HG03575 (cell line): Measurements from ENCODE around the gene ZSCAN20.
"Not testable (repeated sequence)": the region's sequence is repeated elsewhere in the genome, so short reads cannot be mapped to it uniquely, and the experiment has no call there.

Source experiments
- ATAC-seq: cut with Tn5 transposase; IDR thresholded peaks from one replicate; pipeline ENCODE4 v1.9.1; 2021; ENCODE audit not compliant: unreplicated experiment, insufficient number of reproducible peaks, low FRiP score; ENCODE audit errors: extremely low read depth

The ZSCAN20 gene

DNA sequence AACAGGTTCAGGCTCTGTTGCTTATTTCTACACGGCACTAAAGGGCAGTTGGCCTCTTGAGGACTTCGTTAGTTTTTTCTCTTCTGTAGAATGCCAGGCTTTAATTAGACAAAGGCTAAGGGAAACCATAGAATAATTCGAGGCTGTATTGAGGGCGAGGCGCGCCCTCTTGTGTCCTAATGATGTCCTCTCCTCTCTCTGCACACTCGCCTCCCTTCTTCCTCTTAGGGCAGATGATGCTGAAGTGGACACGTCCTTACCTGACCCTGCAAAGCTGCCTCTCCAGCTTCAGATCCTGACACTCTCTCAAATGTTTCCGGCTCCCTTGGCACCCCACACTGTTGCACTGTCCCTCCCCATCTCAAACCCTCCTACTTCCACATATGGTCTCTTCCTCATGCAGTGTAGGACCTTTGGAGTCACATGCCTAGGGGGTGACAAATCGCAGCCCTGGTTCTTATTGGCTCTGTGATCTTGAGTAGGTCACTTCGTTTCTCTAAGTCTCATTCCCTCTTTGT lies 1.9 kb upstream of the ZSCAN20 start:
- ATAC-seq = no peak

DNA sequence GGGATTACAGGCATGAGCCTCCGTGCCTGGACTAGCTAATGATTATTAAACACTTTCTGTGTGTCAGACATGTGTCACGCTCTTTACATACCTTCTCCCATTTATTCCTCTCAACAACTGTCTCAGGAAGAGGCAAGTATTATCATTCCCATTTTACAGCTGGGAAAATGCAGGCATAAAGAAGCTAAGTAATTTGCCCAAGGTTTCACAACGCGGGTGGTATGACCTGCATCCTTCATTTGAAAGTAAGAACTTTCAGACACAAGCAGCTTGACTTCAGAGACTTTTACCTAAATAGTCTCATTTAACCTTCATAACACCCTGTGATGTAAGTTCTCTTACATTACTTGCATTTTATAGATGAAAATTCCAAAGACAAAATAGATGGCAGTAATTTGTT lies 1.0 kb upstream of the ZSCAN20 start:
- ATAC-seq = no peak

DNA sequence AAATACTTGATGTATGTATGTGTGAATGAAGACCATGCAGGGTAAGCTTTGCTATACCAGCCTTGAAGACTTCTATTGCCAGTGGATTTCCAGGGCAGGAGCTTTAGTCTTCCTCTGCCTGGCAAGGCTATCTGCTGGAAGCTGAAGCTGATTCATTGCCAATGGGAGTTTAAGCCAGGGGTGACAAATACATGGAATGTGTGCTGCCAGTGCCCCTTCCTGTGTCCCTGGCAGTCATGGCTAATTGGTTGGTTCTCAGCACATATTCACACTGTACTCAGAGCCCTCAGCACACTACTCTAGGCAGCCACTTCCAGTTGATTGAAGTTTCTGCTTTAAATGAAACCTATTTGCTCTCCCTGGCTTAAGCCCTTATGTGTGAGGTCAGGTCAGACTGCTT lies 1.5 kb downstream of the ZSCAN20 start:
- no peak for ATAC-seq

DNA sequence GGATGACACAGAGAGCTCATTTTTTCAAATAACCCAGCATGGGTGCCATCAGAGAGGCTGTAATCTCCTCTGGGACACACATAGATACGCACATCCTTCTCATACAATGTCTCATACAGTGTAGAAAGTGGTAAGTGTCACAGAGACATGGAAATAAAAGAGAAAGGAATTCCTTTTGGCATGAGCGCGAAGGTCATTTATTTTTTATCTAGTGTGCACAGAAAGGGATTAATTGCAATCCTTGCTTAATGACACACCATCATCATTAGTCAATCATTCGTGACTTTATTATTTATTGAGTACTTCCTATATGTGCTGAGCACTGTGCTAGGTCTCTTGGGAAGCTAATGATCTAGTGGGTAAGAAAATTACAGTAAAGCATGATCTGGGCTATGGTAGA lies 5.0 kb downstream of the ZSCAN20 start:
- ATAC-seq = no peak

DNA sequence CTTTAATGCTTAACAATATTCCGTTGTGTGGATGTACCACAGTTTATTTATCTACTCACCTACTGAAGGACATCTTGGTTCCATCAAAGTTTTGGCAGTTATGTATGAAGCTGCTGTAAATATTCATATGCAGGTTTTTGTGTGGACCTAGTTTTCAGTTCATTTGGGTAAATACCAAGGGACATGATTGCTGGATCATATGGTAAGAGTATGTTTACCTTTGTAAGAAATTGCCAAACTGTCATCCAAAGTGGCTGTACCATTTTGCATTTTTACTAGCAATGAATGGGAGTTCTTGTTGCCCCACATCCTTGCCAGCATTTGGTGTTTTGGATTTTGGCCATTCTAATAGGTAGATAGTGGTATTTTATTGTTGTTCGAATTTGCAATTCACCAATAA lies 10.0 kb downstream of the ZSCAN20 start:
- ATAC-seq = no peak

DNA sequence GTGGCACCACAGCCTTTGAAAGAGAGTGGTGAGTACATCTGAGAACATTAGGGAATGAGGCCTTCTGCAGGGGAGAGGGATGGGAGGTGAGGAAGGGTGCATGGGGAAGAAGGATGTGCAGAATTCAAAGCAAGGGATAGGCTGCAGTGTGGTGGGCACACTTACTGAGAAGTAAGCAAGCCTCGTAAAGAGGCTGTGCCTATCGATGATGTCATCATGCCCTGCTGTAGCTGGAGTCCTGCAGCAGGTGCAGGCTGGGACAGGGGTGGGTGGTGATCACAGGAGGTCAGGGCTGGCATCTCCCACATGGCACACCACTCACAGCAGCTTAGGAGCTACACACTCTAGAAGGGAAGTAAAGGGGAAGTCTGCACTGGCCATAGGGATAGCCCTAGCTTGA lies 16.2 kb downstream of the ZSCAN20 start:
- ATAC-seq = no peak

DNA sequence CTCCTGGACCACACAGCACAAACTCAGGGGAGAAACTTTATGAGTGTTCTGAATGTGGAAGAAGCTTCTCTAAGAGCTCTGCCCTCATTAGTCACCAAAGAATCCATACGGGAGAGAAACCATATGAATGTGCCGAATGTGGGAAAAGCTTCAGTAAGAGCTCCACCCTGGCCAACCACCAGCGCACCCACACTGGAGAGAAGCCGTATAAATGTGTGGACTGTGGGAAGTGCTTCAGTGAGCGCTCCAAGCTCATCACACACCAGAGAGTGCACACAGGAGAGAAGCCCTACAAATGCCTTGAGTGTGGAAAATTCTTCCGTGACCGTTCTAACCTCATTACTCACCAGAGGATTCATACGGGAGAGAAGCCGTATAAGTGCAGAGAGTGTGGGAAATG lies 22.5 kb downstream of the ZSCAN20 start:
- no peak for ATAC-seq

DNA sequence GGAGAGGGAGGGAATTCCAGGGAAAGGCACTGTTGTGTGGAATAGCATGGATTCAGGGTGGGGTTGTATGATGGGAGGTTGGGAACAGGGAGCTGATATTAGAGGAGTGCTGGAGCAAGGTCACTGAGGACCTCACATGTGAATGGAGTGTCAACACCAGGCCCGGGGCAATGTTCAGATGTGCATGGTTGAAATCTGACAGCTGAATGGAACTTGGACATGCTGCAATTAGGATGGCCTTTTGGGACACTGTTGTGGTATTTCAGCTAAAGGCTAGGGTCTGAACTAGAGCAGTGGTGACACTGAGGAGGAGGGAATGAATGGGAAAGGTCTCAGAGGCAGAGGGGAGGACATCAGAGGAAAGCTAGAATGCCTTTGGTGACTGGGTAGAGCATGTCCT lies 25.0 kb downstream of the ZSCAN20 start:
- ATAC-seq = no peak

DNA sequence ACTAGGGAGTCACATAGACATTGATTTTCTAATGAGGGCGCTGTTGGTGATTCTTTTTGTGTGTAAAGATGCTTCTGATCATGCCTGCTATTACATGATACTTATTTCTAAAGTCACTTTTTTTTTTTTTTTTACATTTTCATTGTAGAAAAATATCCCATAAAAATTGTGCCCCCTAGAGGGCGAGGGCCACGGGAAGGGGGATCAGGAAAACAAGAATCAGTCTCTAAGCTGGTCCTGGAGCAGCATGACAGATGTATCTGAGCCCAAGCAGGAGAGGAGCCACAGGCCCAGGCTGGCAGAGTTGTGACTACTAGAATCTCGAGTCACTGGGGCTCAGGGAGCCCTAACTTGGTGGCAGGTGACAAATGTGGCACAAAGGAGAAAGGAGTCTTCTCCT lies 28.1 kb downstream of the ZSCAN20 start:
- ATAC-seq = no peak

DNA sequence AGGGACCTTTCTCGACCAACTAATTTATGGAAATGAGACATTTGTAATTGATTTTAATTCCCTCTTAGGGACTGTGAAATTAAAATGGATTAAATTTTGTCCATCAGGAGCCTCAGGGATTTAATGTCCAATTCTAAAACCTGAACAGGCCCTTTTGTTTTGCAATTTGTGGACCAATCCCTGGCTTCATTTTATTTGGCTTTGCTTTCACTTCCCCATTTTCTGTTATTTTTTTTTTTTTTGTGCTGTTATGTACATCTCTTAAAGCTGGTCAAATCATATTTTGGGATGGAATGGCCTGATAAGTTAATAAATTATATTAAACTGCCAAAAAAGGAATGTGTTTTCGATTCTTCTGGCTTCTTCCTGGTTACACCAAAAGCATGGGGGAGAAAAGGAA lies 28.9 kb downstream of the ZSCAN20 start:
- no peak for ATAC-seq

DNA sequence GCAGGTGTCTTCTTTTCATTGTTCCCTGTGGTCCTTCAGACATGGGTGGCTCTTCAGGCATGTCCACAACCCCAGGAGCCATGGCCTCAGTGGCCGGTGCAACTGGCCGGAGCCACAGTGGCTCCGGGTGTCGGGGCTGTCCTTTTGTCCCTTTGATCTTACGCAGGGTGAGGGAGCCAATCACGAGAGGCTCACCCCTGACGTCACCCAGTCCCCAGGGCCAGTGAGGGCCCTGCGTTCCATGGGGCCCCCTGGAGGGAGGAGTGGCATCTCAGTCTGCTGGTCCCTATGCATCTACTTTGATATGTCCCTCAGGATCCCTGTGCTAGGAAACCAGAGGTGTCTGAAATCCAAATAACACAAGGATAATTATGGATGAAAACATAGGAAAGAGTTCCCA lies 29.3 kb downstream of the ZSCAN20 start:
- no peak for ATAC-seq

DNA sequence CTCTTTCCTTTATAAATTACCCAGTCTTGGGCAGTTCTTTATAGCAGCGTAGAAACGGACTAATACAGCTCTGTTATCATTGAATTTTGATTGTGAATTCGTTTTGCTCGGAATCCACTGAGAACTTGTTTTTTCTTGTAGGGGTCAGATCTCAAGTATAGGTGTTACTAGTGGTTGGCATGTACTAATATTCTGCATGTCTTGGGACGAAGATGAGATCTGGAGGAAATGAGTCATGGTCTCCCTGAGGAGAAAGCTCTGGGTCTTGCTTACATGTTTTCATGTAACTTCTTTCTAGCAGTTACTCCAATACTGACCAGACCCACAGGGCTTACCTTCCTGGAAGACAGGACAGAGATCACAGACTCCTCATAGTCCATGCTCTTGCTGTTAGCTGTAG lies 30.3 kb downstream of the ZSCAN20 start:
- no peak for ATAC-seq

DNA sequence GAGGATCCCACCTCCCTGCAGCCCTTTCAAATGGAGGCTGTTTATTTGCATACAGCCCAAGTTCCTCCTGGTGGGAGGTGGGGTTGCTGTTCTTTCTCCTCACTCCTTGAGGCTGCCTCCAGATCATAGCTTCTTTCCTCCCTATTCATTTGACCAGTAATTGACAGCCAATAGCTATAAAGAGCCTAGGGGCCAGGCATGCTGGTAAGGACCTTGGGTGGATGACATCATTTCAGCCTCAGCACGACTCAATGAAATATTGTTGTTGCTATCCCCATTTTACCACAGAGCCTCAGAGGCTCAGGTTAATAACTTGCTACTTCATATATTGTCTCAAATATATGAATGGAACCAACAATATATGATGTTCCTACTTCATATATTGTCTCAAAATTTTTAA lies 31.1 kb downstream of the ZSCAN20 start:
- ATAC-seq = no peak

DNA sequence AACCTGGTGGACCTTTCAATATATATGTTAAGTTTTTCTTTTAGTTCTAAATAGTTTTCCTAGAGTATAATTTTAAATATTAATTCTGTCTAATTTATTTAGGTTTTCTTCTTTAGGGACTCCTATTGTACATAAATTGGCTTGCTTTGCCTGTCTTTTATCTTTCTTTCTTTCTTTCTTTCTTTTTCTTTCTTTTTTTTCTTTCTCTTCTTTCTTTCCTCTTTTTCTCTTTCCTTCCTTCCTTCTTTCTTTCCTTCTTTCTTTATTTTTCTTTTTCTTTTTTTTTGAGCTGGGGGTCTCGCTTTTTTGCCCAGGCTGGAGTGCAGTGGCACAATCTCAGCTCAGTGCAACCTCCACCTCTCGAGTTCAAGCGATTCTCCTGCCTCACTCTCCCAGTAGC lies 35.2 kb downstream of the ZSCAN20 start:
- no peak for ATAC-seq

DNA sequence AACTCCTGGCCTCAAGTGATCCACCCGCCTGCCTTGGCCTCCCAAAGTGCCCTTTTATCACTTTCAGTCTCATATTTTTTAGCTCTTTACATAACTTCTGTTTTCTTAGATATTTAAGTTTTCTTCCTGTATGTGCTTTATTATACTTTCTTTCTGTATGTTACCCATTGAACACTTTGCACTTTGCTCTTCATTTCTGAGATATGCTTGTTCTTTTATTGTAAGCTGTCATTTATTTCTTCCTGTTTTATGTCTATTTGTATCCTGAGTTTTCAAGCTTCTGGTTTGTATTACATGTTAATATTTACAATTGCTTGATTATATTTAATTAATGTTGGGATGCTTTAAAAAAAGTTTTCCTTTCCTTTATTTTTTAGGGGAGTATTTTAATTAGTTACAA lies 35.7 kb downstream of the ZSCAN20 start:
- ATAC-seq = no peak

DNA sequence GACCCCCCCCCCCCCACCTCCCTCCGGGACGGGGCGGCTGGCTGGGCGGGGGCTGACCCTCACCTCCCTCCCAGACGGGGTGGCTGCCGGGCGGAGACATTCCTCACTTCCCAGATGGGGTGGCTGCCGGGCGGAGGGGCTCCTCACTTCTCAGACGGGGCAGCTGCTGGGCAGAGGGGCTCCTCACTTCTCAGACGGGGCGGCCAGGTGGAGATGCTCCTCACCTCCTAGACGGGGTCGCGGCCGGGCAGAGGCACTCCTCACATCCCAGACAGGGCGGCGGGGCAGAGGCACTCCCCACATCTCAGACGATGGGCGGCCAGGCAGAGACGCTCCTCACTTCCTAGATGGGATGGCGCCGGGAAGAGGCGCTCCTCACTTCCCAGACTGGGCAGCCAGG lies 36.8 kb downstream of the ZSCAN20 start:
- not testable (repeated sequence) for ATAC-seq

DNA sequence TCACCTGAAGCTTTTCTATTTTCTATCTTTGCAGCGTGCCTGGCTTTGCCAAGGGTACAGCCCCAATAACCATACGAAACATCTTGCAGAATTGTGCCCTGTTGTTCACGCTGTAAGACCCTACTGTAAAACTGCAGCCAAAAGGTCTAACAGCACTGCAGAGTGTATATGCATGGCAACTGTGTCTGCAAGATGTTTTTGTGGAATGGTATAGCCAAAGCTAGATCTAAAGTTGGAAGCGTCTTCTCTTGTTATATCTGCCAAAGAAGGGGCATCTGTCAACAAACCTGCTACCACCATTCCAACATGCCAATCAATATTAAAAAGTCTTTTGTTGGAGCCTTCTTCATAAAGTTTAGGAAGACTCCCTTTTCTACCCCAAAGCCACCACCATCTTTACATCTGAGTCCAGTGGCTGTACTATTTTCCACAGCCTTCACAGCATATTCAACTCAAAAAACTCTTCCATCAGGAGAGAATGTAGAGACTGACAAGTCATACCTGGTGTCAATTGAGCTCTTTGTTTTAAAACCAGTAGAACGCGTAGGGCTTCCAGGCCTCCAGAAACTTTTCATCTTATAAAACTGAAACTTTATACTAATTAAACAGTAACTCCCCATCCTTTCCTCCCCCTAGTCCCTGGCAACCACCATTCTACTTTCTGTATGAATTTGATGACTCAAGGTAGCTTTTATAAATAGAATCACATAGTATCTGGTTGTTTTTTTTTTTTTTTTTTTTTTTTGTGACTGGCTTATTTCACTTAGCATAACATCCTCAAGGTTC lies 40.0 kb downstream of the ZSCAN20 start:
- ATAC-seq = no peak

DNA sequence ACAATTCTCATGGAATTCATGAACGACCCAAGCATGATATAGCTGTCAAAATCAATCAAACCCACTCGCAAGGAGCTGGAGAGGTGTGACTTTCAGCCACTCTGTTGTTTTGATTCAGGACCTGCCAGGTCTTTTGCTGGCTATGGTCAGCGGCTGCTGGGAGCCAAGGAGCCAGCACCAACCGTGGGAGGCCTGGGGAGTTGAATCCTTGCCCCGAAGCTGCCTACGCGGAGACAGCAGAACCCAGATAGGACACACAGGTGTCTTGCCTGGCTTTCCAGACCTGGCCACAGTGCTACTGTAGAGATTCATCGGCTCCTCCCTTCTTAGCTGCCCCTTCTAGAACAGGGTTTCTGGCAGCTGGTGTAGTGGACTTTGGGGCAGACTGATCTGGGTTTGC lies 42.7 kb downstream of the ZSCAN20 start:
- no peak for ATAC-seq

DNA sequence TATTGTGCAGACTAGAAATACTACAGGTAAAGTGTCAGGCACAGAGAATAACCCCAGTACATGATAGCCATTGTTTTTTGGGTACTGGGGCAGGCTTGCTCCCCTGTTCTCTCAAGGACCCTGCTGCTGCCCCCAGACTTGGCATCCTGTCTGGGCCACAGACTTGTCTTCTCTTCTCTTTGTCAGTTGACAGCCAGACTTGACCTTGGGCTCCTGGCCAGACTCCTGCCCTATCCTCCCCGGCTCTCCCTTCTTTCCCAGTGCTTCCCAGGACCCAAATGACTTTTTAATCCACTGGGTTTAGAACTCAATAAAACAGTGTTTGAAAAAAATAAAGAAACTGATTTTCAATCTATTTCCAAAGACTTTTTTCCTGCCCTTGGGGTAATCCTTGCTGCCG lies 43.2 kb downstream of the ZSCAN20 start:
- ATAC-seq = no peak

DNA sequence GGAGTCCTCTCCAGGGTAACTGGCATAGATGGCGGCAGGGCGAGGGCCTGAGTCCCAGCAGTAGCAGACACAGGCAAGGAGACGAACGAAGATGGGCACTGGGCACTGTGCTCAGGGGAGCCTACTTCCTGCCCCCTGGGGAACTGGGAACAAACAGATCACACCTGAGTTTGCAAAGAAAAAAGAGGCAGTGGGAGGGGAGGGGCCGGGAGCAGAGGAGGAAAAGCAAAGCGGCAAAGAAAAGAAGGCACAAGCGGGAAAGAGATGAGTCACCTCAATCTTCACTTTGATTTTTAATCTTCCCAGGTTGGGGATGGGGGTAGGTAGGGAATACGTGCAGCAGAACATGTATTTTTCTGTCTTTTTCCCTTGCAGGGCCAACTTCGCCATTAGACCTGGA lies 44.0 kb downstream of the ZSCAN20 start:
- no peak for ATAC-seq

DNA sequence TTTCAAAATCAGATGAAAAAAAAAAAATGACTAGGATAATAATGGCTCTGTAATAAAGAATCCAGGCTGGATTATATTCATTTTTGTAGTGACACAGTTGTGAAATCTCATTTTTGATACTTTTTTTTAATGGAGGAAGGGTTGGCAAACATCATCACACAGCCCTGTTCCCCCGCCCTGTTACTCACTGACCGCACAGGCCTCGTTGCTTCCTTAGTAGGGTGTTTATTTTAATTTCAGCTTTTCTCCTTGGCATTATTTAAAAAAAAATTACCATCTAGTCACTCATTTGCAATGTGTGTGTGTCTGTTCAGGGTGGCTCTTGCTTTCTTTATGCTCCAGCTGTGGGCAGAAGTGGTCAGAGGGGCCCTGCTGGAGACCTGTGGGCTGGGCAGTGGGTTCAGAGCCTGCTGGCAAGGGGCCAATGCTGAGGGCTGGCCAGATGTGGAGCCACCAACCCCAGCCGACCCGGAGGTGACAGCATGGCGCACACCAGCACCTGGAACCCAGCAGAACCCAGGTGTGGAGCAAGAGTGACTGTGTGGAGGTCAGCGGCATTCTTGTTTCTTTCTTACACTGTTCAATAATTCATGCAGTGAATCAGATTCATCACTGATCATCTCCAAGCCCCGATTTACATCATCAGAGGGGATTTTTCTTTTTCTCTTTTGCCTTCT lies 44.6 kb downstream of the ZSCAN20 start:
- no peak for ATAC-seq
